Stimulated activated CD8-positive, alpha-beta memory T cell treated with anti-CD3 and anti-CD28 coated beads, Interleukin-7, amount 100 ng/mL, for 48 hours (primary cell): ENCODE measurements around the gene MYH11.
"Not testable (repeated sequence)": the region's sequence is repeated elsewhere in the genome, so short reads cannot be mapped to it uniquely, and the experiment has no call there.

ENCODE experiments used
- DNase-seq, 2 donors: peaks; one replicate each; pipeline ENCODE4 v3.0.0-alpha.2; 2020; ENCODE audit warnings: low read depth in 1 of 2; ENCODE audit errors: extremely low read depth in 1 of 2

Gene MYH11

DNA sequence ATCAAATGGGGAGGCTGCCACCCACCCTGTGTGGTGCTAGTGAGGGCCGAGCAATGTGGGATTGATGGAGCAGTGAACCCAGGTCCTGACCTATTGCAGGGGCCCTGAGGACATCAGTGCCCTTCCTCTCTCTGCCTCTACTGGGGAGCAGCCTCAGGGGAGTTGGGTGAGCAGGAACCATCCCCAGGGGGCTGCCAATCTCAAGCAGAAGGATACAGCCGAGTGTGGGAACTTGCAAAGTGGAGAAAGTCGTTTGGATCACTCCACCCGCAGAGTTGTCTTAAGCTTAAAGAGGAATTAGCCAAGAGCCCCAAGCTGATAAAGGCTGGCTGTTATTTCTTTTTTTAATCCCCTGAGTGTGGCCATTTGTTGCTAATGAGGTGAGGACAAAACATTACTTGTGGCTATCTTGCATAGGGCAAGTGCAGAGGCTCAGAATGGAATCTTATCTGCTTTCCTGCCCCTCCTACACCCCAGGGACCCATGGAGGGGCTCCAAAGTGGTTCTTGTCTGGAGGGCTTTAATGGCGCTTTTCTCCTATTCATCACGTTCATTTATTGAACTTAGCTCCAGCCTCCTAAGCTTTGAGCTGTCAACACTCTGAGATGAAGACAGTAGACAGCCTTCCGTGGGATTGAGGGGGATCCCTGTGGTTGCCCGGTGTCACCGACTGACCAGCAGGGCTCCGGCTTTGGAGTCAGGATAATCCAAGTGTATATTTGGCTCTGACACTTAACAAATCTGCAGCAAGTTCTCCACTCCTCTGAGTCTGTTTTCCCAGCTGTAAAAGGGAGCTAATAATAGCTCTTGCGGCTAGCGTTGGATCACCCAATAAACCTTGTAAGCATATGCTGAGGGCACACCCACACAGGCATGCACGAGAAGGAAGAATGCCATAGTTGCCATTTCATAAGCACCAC, 45.1 kb downstream of the MYH11 start:
- DNase-seq = no peak

DNA sequence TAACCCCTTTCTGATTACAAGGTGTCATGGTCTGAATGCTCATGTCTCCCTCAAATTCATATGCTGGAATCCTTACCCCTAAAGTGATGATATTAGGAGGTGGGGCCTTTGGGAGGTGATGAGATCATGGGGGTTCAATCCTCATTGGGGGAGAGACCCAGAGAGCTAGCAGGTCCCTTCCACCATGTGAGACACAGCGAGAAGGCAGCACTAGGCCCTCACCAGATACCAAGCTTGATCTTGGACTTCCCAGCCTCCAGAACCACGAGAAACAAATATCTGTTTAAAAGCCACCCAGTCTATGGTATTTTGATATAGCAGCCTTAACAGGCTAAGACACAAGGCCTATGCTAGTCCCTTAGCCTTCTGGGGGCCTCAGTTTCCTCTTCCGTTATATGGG, 45.9 kb downstream of the MYH11 start:
- DNase-seq = no peak

DNA sequence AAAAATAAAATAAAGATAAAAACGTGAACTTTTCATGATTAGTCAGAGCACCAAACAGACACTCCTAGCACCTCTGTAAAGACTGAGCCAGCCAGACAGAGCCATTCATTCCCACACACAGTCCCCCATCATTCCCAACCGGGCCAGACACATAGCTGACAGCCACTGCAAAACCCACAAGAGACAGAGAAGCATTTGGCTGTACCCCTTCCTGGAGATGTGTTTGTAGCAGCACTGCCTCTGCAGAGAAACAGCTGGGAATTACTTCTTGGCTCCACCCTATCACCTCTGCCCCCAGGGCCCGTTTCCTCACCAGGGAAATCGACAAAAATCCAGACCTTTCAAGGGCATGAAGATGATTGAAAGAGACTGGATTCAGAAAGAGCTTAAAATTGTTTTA, 46.4 kb downstream of the MYH11 start:
- no peak for DNase-seq

DNA sequence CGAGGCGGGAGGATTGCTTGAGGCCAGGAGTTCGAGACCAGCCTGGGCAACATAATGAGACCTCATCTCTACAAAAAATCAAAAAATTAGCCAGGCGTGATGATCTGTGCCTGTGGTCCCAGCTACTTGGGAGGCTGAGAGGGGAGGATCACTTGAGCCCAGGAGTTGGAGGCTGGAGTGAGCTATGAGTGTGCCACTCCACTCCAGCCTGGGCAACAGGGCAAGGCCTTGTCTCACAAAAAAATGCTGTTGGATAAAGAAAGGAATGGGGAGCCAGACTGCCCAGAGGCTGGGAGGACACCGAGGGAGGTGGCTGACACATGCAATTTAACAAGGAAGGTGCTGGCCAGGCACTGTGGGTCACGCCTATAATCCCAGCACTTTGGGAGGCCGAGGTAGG, 47.5 kb downstream of the MYH11 start:
- not testable (repeated sequence) for DNase-seq

DNA sequence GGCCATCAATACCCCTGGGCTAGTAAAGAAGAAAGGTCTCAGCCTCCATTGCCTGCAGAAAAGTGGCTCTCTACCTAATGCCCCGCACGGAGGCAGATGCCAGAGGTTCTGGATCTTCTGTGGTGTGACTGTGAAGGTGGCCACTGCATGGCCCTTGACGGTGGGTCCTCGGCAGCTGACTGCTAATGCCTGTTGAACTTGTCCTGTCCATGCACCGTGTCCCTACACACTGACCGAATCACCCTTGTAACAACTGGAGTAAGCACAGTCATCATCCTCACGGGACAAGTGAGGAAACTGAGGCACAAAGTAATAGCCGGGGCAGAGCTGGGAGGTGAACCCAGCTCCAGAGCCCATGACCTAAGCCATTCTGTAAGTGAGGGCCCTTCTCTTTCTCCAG, 48.8 kb downstream of the MYH11 start:
- DNase-seq = no peak

DNA sequence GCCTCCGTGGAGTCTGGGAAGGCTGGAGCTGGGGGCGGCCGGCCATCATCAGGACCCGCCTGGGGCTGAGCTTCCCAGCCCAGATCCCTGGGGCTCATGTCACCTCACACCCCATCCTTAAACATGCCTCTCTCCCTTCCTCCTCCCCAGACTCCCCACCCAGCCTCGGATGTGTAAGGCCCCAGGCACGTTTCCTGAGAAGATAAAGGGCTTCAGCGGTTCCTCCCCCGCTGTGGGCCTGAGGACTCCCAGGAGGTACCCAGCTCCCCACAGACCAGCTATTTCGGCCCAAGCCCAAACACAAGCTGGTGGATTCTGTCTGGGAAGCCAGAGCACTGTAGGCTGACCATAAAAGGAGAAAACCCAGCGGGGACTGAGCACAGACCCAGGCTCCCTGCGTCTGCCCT, 49.2 kb downstream of the MYH11 start:
- DNase-seq = no peak

DNA sequence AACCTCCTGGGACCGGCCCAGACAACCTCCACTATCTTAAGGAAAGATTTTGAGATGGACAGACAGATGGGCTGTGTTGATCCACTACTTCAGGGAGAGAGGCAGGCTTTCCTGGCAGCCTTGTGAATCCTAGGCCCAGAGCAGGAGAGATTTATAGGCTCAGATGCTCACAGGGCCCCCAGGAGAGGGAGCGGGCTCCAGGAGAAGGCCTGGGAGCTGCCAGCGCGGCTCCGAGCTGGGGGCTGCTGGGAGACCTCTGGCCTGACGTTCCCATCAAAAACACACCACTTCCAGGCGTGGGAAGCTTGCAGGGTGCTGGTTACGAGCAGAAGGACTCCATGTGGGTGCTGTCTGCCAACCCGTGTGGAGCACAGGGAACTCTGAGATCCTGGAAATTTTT, 53.2 kb downstream of the MYH11 start:
- no peak for DNase-seq

DNA sequence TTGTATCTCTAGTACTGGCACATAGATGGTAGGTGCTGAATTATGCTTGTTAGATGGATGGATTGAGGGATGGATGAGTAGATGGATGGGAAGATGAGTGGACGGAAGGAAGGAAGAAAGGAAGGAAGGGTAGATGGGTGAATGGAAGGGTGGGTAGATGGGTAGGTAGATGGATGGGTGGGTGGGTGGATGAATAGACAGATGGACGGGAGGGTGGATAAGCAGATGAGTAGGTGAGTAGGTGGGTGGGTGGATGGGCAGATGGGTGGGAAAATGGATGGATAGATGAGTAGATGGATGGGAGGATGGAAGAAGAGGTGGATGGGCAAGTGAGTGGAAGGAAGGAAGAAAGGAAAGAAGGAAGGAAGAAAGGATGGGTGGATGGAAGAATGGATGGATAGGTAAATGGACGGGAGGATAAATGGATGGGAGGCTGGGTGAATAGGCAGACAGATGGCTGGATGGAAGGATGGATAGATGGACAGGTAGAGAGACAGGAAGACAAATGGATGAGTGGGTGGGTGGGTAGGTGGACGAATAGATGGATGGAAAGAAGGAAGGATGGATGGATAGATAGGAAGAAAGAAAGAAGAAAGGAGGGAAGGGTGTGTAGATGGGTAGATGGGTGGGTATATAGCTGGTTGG, 56.9 kb downstream of the MYH11 start:
- no peak for DNase-seq

DNA sequence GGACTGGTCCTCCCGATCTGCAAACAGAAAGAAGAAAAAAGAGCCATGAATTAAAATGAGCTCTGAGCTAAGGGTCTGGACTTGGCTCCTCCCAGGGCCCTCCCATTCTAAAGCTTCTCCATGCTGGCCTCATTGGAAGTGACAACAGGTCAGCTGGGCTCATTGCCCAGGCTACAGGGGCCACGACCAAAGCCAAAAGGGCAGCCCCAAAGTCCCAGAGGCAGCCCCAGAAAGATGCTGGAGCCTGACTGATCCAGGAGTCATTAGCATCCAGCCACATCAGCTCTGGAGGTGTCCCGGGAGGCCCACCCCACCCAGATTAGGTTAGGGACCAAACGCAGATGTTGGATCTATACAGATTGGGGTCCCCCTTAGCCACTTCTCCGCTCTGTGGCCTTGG, 58.2 kb downstream of the MYH11 start:
- DNase-seq = no peak

DNA sequence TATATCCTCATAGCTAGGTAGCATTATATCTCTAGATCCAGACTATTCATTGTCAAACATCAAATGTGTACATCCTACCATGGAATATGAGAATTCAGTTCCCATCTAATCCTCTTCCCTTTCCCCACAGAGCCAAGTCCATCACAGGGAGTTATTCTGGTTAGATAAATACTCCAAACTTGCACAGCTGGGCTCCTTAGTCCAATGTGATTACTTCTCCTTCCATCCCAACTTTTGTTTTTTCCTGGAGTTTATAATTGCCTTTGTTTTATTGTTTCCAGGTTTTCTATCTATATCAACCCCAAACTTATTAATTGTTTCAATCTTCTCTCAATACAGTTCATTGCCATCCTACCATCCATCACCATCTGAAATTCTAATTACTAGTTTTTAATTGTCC, 59.9 kb downstream of the MYH11 start:
- DNase-seq = no peak

DNA sequence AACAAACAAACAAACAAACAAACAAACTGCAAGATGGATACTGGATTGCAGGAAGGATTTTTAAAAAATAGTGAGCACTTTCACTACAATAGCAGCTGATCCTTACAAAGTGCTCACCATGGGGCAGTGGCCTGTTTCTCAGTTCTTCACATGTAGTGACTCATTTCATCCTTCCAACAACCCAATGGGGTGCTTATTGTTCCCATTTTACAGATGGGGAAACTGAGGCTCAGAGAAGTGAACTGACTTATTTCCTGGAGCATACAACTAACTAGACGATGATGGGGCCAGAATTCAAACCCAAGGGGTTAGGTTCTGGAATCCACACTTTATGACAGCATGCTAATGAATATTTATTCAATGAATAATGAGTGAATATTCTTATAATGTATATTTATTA, 61.2 kb downstream of the MYH11 start:
- DNase-seq = no peak

DNA sequence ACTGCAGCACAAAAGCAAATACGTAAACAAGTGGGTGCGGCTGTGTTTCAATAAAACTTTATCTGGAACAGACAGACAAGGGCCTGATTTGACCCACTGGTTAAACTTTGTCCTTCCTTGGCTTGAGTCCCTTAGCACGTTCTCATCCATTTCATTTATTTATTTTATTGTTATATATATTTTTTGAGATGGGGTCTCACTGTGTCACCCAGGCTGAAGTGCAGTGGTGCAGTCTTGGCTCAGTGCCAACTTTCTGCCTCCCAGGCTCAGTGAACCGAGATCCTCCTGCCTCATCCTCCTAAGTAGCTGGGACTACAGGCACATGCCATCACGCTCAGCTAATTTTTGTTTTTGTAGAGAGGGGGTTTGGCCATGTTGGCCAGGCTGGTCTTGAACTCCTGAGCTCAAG, 64.3 kb downstream of the MYH11 start:
- no peak for DNase-seq

DNA sequence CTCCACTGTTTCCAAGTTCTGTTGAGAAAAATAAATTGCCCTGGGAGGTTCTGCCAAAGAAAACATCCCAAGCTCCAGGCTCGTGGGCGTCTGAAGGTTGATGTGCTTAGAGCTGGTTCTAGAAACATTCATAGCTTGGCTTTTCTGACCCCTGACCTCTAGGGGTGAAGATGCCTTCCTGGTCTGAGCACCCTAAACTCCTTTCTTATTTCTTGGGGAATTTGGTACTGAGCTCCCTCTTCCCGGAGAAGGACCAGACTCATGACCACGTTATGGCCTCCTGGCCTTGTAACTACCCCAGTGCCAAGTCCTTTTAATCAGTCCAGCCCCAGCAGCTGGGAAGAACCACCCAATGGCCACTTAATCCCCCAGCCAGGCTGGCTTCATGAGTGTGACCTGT, 66.4 kb downstream of the MYH11 start:
- no peak for DNase-seq

DNA sequence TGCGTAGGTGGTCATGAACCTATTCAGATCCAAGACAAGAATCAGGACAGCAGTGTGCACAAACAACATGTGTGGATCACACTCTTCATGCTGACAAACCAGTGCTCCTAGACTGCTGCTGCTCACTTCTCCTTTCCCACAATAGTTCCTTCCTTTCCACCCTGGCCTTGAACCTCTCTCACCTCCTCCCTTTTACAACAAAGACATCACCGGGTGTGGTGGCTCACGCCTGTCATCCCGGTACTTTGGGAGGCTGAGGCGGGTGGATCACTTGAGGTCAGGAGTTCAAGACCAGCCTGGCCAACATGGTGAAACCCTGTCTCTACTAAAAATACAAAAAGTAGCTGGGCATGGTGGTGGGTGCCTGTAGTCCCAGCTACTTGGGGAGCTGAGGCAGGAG, 67.0 kb downstream of the MYH11 start:
- DNase-seq = not testable (repeated sequence)

DNA sequence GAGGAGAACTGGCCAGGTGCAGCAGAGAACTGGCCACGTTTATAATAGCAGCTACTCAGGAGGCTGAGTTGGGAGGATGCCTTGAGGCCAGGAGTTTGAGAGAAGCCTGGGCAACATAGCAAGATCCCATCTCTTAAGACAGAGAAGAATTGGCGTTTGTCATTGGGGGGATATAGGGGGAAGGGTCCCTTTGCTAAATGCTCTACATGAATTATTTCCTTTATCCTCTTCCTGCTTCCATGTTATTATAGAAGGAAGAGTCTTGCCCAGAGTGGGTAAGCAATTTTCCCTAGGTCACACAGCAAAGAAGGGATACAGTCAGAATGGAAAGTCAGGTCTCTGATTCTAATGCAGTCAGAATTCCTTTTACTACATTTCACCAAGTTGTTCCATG, 68.0 kb downstream of the MYH11 start:
- no peak for DNase-seq

DNA sequence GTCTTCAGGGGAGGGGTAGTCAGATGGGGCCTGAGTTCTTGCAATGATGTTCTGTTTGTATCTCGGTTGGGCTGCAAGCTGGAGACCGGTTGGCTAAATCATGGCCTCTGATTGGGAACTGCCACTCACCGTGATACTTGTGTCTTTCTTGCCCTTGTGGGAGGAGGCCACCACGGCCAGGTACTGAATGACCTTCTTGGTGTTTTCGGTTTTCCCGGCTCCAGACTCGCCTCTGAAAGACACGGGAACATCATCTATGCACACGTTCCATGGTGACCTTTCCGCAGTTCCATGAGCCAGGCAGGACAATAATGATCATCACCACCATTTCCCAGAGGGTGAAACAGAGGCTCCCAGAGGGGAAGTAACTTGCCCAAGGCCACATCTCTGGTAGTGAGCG, 70.3 kb downstream of the MYH11 start:
- DNase-seq = no peak

DNA sequence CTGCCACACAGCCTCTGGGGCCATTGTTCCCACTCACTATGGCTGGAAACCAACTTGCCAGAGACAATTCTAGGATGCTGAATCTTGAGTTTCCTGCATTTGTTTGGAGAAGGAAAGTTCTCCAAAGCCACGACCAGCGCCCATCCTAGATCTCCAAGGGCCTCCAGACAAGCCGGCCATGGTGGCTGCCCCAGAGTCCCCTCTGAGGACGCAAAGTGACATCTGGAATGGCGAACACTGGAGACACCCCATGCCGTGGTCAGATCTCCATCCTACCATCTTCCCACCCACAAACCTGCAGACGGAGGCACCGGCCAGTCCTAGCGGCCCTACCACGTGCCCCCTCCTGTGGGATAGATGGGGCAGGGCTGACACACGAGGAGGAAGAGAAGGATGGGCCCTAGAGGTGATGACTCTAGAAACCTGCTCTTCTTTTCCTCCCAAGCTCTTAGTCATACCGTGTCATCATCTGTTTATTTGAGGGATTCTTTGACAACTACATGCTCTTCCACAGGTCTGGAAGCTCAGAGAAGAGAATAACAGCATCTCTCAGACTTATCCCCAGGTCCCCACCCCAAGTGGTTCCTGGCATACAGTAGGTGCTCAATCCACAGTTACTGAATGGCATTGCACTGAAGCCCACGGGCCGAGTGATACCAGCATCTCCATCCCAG, 71.3 kb downstream of the MYH11 start:
- no peak for DNase-seq

DNA sequence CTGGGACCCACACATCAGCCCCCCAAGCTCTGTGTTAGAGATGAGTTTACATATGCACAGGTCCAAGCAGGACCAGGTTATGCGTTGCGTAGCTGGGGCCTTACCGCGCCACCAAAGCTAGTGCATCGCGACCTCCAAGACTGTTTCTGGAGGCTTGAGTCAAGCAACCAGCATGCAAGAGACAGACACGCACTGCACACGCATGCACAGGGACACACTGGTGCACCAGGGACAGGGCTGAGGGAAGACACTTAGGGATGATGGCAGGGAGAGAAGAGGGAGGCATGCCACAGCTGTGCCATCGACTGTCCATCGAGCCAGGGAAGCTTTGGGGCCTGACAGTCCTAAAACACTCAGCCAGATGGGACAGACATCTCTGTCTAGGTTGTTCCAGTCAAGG, 72.8 kb downstream of the MYH11 start:
- DNase-seq = no peak

DNA sequence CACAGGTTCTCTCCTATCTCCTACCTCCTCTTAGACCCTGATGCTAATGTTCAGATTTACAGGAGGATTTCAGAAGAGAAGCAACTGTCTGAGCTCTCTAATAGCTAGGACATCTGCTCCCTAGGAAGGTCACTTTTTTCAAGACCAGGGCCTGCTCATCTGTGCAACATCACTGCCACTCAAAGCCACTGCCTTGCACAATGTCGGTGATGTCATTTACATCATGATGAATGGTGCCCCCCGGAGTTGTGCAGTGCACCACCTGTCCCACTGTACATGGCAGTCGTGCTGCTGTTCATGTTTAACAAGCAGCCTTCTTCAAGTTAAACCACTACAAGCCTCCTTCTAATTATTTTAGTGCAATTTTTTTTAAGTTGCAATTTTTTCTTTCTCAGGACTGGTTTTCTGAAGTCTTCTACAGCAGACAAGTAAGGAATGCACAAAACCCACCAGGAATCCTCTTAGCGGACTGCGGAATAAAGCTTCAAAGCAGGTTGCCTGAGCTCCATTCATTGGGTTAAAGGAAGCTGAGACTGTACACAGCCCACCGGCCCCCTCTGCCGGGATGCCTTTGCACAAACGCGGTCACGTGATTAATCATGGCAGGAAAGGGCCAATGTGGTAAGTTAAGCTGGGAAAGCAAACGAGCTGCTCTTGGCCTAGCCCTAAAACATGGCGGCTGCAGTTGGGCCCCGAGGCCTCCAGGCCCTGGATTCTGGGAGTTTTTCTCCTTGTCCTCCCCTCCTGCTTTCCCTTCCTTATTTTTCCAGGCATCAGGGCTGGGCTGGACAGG, 74.1 kb downstream of the MYH11 start:
- DNase-seq = no peak

DNA sequence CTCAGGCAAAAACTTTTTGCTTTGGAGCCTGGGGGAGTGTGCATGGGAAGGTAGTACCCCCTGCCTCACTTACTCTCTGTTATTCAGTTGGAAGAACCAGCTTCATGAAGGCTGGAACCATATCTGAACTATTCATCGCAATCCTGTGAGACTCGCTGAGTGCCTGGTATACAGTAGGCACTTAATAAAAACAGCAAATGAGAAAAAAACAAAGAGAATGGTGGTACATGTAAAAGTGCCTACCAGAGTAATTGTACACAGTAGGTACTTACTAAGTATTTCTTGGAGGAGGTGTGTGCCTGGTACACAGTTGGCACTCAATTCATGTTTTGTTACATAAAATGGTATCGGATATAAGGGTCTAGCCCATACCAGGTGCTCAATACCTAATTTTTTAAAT, 75.2 kb downstream of the MYH11 start:
- DNase-seq = no peak

DNA sequence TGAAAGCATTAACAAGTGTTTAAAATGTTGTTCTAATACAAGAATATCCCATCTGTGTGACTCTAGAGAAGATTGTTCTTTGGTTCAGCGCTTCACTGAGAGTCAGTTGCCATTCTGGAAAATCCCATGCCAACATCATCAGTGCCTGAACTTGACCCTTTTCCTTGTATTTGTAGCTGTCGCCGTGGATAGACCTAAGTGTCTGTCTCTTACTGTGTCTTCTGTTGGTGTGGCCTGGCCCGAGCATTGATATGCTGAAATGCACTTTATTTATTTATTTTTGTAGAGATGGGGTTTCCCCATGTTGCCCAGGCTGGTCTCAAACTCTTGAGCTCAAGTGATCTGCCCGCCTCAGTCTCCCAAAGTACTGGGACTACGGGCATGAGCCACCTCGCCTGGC, 76.0 kb downstream of the MYH11 start:
- no peak for DNase-seq
